NCI-H2196 (cell line): ENCODE measurements around the gene CDKN1C.

Experiments
- DNase-seq: peaks from one replicate; lab custom pipeline; 2025; ENCODE audit not compliant: unreplicated experiment; lab: John Stamatoyannopoulos, UW

The CDKN1C gene

GRCh38 chr11:2923446-2924375 lies 38.1 kb upstream of the CDKN1C start:
- DNase-seq: no peak

DNA sequence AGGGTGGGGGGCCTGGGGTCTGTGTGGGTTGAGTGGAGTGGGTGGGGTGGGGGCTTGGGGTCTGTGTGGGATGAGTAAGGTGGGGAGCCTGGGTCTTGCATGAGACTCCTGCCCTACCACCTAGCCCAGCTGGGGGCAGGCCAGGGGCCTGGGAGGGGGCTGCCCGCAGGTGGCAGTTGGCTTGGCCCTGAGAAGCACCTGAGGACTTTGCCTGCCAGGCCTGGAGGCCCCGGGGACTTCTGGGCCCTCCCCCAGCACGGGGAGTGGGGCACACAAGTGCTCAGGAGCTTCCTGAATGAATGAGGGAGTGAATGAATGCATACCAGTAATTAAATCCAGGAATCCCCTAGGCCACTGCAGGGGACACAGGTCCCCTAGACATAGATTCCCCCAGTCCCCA lies 37.1 kb upstream of the CDKN1C start:
- no peak for DNase-seq

GRCh38 chr11:2921742-2922493 lies 36.3 kb upstream of the CDKN1C start:
- DNase-seq: no peak

- no peak for DNase-seq
Measured at GRCh38 chr11:2921261-2921660, 35.7 kb upstream of the CDKN1C start.

- no peak for DNase-seq
Measured at GRCh38 chr11:2920343-2920742, 34.8 kb upstream of the CDKN1C start.

- no peak for DNase-seq
Measured at GRCh38 chr11:2919837-2920236, 34.3 kb upstream of the CDKN1C start.

GRCh38 chr11:2919188-2919587 lies 33.6 kb upstream of the CDKN1C start:
- DNase-seq: no peak

DNA sequence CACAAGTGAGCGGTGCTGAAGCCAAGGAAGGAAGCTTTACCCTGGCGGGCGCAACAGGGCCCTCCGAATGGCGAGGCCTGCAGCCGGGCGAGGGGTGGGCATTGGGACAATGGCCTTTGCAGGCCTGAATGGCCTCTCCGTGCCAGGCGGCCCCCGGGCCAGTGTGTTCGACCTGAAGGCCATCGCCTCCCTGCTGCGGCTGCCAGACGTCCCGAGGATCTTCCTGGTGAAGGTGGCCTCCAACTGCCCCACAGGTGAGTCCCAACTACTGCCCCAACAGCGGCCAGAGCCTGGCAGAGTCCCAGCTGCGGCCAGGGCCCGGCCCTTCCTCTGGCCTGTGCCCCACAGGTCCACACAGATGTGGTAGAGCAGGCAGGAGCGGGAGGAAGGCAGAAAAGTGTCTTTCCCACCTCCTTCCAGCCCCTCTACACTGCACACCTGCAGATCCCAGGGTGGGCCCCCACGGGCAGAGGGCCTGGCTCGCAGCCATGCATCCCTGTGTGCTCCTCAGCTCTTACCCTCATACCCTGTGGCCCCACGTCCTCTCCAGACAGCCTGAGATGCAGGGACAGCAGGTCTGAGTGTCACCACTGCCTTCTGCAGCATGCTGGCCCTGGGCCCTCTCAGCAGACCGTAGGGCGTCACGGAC lies 32.4 kb upstream of the CDKN1C start:
- no peak for DNase-seq

GRCh38 chr11:2916892-2917645 lies 31.5 kb upstream of the CDKN1C start:
- DNase-seq: no peak

DNA sequence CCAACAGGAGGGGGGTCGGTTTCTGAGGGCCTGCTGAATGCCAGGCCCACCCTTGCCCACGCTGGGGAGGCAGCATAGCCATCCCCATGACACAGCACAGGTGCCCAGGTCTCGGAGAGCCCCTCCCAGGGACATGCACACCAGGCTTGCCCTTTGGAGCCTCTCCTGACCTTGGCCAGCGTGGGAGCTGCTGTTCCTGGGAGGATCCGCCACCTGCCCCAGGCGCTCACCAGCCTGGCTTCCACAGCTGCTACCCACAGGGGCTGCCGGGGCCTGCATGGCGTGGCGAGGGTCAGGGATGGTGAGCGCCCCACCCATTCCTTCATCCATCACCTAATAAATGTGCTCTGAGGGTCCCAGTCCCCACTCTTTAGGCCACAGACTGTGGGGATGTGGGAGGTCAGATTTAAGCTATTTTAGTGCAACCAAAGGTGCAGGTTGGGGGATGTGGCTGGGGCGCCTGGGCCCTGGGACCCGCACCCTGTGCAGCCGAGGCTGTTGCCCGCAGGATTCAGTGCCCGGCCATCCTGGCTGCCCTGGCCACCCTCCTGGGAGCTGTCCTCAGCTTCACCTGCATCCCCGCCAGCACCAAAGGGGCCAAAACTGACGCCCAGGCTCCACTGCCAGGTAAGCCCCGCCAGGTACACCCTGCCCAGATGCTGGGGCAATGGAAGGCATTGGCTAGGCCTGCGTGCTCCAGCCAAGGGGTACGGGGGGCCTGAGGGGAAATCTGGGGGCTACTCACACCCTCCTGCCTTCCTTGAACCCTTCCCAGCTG lies 30.7 kb upstream of the CDKN1C start:
- no peak for DNase-seq

DNA sequence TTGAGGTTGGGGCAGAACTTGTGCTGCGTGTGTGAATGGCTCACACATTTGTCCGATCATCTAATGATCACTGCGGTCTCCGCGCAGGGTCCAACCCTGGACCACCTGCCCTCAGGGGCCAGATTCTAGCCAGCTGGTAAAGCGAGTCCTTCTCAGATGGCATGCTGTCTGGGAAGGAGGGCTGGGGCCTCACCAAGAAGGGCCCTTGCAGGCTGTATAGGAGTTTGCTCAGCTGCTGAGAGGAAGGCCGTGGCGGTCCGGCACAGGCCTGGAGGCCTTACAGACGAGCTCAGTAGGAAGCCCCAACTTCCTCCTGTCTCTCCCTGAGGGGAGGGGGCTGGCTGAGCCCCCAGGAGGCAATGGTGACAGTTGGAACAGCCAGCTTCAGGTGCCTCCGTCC lies 29.9 kb upstream of the CDKN1C start:
- no peak for DNase-seq

GRCh38 chr11:2914455-2915195 lies 29.1 kb upstream of the CDKN1C start:
- no peak for DNase-seq

- no peak for DNase-seq
Measured at GRCh38 chr11:2913776-2914175, 28.2 kb upstream of the CDKN1C start.

DNA sequence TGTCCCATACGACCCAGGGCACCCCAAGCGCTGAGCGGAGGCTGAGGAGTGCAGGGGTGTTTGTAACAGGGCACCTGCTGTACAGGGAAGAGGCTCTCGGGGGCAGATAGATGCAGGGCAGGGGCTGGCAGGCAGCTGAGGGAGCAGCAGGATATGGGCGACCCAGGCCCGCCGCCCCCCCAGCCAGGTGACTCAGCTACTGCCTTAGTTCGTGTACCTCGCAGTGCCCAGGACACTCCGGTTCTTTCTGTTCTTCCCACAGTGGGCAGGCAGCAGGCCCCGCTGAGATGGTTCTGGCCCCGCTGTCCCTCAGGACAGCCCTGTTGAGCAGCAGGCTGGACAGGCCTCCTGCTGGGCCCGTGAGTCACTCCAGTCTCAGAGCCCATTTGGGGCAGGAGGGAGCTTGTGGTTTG lies 27.4 kb upstream of the CDKN1C start:
- no peak for DNase-seq

DNA sequence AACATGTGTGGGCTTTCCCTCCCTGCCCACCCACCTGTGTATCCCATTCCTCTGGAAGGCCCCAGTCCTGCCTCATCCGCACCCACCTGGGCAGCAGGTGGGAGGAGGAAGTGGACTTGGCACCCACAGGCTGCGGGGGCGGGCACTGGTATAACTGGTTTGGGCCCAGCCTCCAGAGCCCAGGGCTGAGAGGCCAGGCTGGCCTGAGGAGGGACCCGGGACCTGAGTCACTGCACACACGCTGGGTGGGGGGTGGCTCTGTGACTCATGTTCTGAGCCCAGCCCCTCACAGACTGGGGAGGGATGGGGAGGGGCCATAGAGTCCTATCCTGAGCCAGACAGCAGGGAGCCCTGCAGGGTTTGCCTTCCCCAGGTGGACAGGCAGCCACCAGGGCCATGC lies 26.9 kb upstream of the CDKN1C start:
- DNase-seq: peak; percentile 91

- peak; percentile 68 for DNase-seq
Measured at GRCh38 chr11:2911785-2912391, 26.3 kb upstream of the CDKN1C start.

- DNase-seq: peak; percentile 65
Measured at GRCh38 chr11:2911088-2911784, 25.7 kb upstream of the CDKN1C start.

DNA sequence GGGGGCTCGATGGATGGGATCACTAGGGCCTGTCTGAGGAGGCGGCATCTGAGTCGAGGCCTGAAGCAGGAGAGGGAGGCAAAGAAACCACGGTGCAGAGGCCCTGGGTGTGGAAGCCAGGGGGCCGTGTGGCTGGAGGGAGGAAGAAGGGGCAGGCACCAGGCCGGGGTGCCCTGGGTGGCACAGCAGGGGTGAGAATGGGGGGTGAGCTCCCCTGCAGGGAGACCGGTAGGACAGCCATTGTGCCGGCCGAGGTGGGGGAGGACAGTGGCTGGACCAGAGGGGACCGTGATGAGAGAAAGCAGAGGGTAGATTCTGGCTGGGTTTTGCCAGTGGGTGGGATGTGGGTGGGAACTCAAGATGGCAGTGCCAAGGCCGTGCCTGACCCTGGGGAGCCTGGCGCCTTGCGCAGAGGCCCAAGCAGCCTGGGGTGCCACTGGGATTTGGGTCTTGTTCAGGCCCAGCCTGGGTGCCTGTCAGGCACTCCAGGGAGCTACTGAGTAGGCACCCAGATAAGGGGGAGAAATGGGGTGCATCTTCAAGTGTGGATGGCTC lies 24.9 kb upstream of the CDKN1C start:
- no peak for DNase-seq
